Measurements from ENCODE around the gene RGP1. TPM values are rescaled to one million over a fixed set of nuclear protein-coding genes. Genes with fewer than 3 reads are reported as not detected.
A peak's percentile ranks its signal among the peaks of the same experiment; 100 is the strongest.

The RGP1 gene
- total and polyA plus RNA-seq, 9 of the 15 experiments (the other 6 are each of a cell fraction or from before 2014, with no cell fraction given): 0.42 to 13.8 (median 6.7) TPM

- peaks cover 92% of the 10 kb centered on the region for H3K36me3 ChIP-seq (ENCODE audit: control insufficient read depth, insufficient read depth, low read length)
- intact Hi-C loops (cut with micrococcal nuclease): no loop called here
- 96% methylated on average over 8 of the region's 11 CpGs for WGBS (ENCODE audit: insufficient coverage, low coverage, missing lambda C conversion rate)
- no peaks in the 10 kb centered on the region for H3K9me3 ChIP-seq (replicated peaks; ENCODE audit: control insufficient read depth, insufficient read depth, low read depth, low read length)
- ATAC-seq (no peak), FAIRE-seq (no peak), DNase-seq (ENCODE audit: extremely low read depth in 1 of 4, low spot score in 3 of 4) (no peak)
- H3K79me2 ChIP-seq (ENCODE audit: control insufficient read depth, insufficient read depth, low read length): no peaks in the 10 kb centered on the region
- H3K9ac ChIP-seq (ENCODE audit: insufficient read depth in 1 of 2, low read depth in 2 of 2, low read length in 2 of 2): no peak overlapping the region
- H4K20me1 ChIP-seq (replicated peaks; ENCODE audit: control insufficient read depth, insufficient read depth, low read length): no peaks in the 10 kb centered on the region
- no TSS peak for BruUV-seq (replicated peaks)
- H3K4me2 ChIP-seq (ENCODE audit: insufficient read depth, low read length): no peak overlapping the region
- TF ChIP-seq RFX1 (IDR thresholded peaks at IDR 0.05) (peak; percentile 62), HDAC1 (IDR thresholded peaks at IDR 0.05) (no peak), GTF3C2 (IDR thresholded peaks at IDR 0.05; ENCODE audit: borderline replicate concordance, extremely low read depth, insufficient read length) (no peak), TCF7 (IDR thresholded peaks at IDR 0.05; ENCODE audit: borderline replicate concordance) (no peak), ZNF518B (CRISPR knock-in tag; IDR thresholded peaks at IDR 0.05) (no peak), ZNF282 (CRISPR knock-in tag; IDR thresholded peaks at IDR 0.05) (no peak)
- no peaks in the 10 kb centered on the region for H3K27me3 ChIP-seq (ENCODE audit: control insufficient read depth in 2 of 2, insufficient read depth in 2 of 2, low read length in 2 of 2)
- no peaks in the 10 kb centered on the region; a peak in 2 of 5 replicates for H3K4me1 ChIP-seq (replicated peaks in 1 of 2; ENCODE audit: control insufficient read depth in 2 of 2, insufficient read depth in 2 of 2, low read length in 2 of 2)
- CTCF ChIA-PET (ENCODE audit: low intra/inter-chr PET ratio): no interaction called here
- no peaks in the 10 kb centered on the region for H3K9me1 ChIP-seq (ENCODE audit: control insufficient read depth, insufficient read depth, low read length)
- H2AFZ ChIP-seq (ENCODE audit: low read depth, low read length): no peak overlapping the region
- H3K4me3 ChIP-seq: no peak overlapping the region
- in situ Hi-C loops (cut with MboI): no loop called here
- POLR2A ChIA-PET: interaction anchor here (1.9 kb wide), 1 partner anchor 13 kb away, joined by 17 read pairs; no protein-coding TSS in a partner anchor
- H3K27ac ChIP-seq (ENCODE audit: extremely low read depth, low read depth, low read length): no peak overlapping the region
Measured at GRCh38 chr9:35700031-35700430, 49.1 kb upstream of the RGP1 start.
